Prostate gland (tissue), 2 donors: ENCODE measurements around the gene CDYL.

Experiments
- CTCF ChIP-seq, 4 experiments: fragments of 200-600 bp in 2 of 4; fragments of 450-650 bp in 2 of 4; sonication (generic) in 2 of 4; IDR thresholded peaks; 1 replicate in 3 of 4; 2 replicates in 1 of 4; pipeline ENCODE4 v1.5.1; 2016 to 2019; ENCODE audit warnings: antibody characterized with exemption in 4 of 4, mild to moderate bottlenecking in 2 of 4, moderate library complexity in 2 of 4
- POLR2AphosphoS5 ChIP-seq: sonication (generic); formaldehyde crosslinking; IDR thresholded peaks from one replicate; pipeline ENCODE4 v1.6.1; 2017; ENCODE audit warnings: antibody characterized with exemption

- TF ChIP-seq POLR2AphosphoS5 (no peak), CTCF (IDR thresholded peaks at IDR 0.05) (no peak)
Observed at GRCh38 chr6:4885341-4885933, 109.2 kb downstream of the CDYL start.
